Adrenal gland (tissue), 12 donors: ENCODE measurements around the gene PRKAG3. TPM values are rescaled to one million over a fixed set of nuclear protein-coding genes. Genes with fewer than 3 reads are reported as not detected.

Experiments
- DNase-seq, 7 donors: peaks; one replicate each; pipeline ENCODE4 v3.0.0-alpha.2; 2019 to 2020
- H3K27ac ChIP-seq, 5 donors: fragments of 200-600 bp; sonication (generic) in 4 of 5; 1 replicate in 3 of 5; 2 replicates in 2 of 5; pipeline versions ENCODE4 v1.5.1 to v1.8.0; 2016 to 2020; ENCODE audit warnings: mild to moderate bottlenecking in 1 of 5
- H3K27me3 ChIP-seq: fragments of 200-600 bp; 2 replicates; pipeline ENCODE4 v1.8.0; 2021
- H3K36me3 ChIP-seq, 2 donors: fragments of 200-600 bp; replicated peaks in 1 of 2; 1 replicate in 1 of 2; 2 replicates in 1 of 2; pipeline versions ENCODE4 v1.5.1 to v1.8.0; 2018 to 2022
- H3K4me1 ChIP-seq, 2 donors: fragments of 200-600 bp; replicated peaks in 1 of 2; 1 replicate in 1 of 2; 2 replicates in 1 of 2; pipeline versions ENCODE4 v1.5.1 to v1.8.0; 2018 to 2021
- H3K4me3 ChIP-seq, 4 donors: fragments of 200-600 bp; sonication (generic) in 3 of 4; one replicate each; pipeline ENCODE4 v1.5.1; 2016 to 2018
- H3K9me3 ChIP-seq, 3 donors: fragments of 200-600 bp; sonication (generic) in 1 of 3; replicated peaks in 1 of 3; 1 replicate in 2 of 3; 2 replicates in 1 of 3; pipeline versions ENCODE4 v1.5.1 to v1.8.0; 2016 to 2021
- CTCF ChIP-seq, 6 experiments: fragments of 450-650 bp in 4 of 6; fragments of 200-600 bp in 2 of 6; sonication (generic) in 1 of 6; IDR thresholded peaks; 1 replicate in 5 of 6; 2 replicates in 1 of 6; pipeline versions ENCODE4 v1.5.1 to v1.8.0; 2016 to 2021; ENCODE audit warnings: antibody characterized with exemption in 6 of 6, mild to moderate bottlenecking in 2 of 6, moderate library complexity in 1 of 6
- POLR2A ChIP-seq, 2 donors: fragments of 450-650 bp; IDR thresholded peaks; one replicate each; pipeline ENCODE4 v1.6.1; 2017; ENCODE audit warnings: antibody characterized with exemption in 2 of 2, mild to moderate bottlenecking in 2 of 2, moderate library complexity in 1 of 2
- WGBS, 4 donors: extraction: QIAGEN DNeasy Blood & Tissue Kit in 2 of 4; methylation state at CpG; one replicate each; pipeline versions ENCODE4 v1.1.5 to v1.1.7; 2013 to 2017; 5-methylcytosine and 5-hydroxymethylcytosine counted together
- intact Hi-C, 2 donors: fragments of 100-400 bp; cut with DNase I; formaldehyde crosslinking; loops; one replicate each; pipeline versions ENCODE4 v1.14.1 to v1.15.0; 2022 to 2023
- polyA plus RNA-seq, 3 donors: library from polyadenylated mRNA; stranded (reverse); fragments of 200-250 nt in 2 of 3; fragments of 350-450 nt in 1 of 3; fragmentation: Illumina TruSeq in 1 of 3; extraction: RNeasy Lipid Tissue Mini Kit (QIAGEN cat#74804) in 1 of 3; gene quantifications; one replicate each; pipeline ENCODE4 v1.2.3, GENCODE V29; 2013 to 2014
- total RNA-seq, 9 donors: library from RNA; depleted of rRNA in 4 of 9; stranded (reverse); fragments of >200 nt in 4 of 9; fragments of 120-200 nt in 1 of 9; fragmentation: NEBNext Ultra II Directional in 1 of 9; extraction: Animal tissue kit (Norgen Biotek cat#: 25700) in 1 of 9; gene quantifications; one replicate each; pipeline versions ENCODE4 v1.1.0 to v1.2.4, GENCODE V29; 2013 to 2023
- donor health status: healthy with polysubstance abuse.
- donor health status: Bipolar disorder and iron deficiency.
- donor health status: DM: yes; HTN: yes; CAD: no.
- donor health status: DM: no; HTN: no; CAD: no.
- donor health status: DM: no; HTN: no; CAD: no.
- donor health status: DM: yes; HTN: yes; CAD: no.

The PRKAG3 gene
- total and polyA plus RNA-seq, 12 donors, result 0.20 TPM; not detected in 11

- Histone ChIP-seq H3K36me3 (no peaks in the 10 kb centered on the region), H3K27me3 (peaks cover 36% of the 10 kb centered on the region), H3K4me1 (peaks cover 0 to 13% of the 10 kb centered on the region in 2 donors), H3K9me3 (no peaks in the 10 kb centered on the region), H3K4me3 (no peak overlapping the region), H3K27ac (no peak overlapping the region)
- DNase-seq, result no peak
- intact Hi-C loops, result no loop called here
- 85 to 93% (median 91%) methylated on average over 9 of the region's 9 CpGs for WGBS, 4 donors
- TF ChIP-seq POLR2A (IDR thresholded peaks at IDR 0.05) (no peak), CTCF (IDR thresholded peaks at IDR 0.05) (no peak)
Measured at GRCh38 chr2:218869064-218869463, 37.5 kb upstream of the PRKAG3 start.

- no peak for DNase-seq
- 32 to 55% (median 52%) methylated on average over 6 of the region's 6 CpGs for WGBS, 4 donors
- TF ChIP-seq POLR2A (IDR thresholded peaks at IDR 0.05) (no peak), CTCF (IDR thresholded peaks at IDR 0.05) (no peak)
- H3K27me3 ChIP-seq, result peaks cover 27% of the 10 kb centered on the region
- H3K4me3 ChIP-seq, result no peak overlapping the region
- H3K27ac ChIP-seq, result no peak overlapping the region
- H3K4me1 ChIP-seq, result peaks cover 0 to 9% of the 10 kb centered on the region in 2 donors
- intact Hi-C loops, result no loop called here
- no peaks in the 10 kb centered on the region for H3K9me3 ChIP-seq
- H3K36me3 ChIP-seq, result no peaks in the 10 kb centered on the region
Measured at GRCh38 chr2:218867900-218868299, 36.3 kb upstream of the PRKAG3 start.

GRCh38 chr2:218865999-218866398, 34.4 kb upstream of the PRKAG3 start:
- Histone ChIP-seq H3K27ac (no peak overlapping the region), H3K27me3 (peaks cover 18% of the 10 kb centered on the region)

GRCh38 chr2:218865396-218865795, 33.8 kb upstream of the PRKAG3 start:
- Histone ChIP-seq H3K4me1 (peaks cover 0 to 10% of the 10 kb centered on the region in 2 donors), H3K4me3 (no peak overlapping the region), H3K36me3 (no peaks in the 10 kb centered on the region), H3K27ac (no peak overlapping the region), H3K27me3 (peaks cover 18% of the 10 kb centered on the region), H3K9me3 (no peaks in the 10 kb centered on the region)
- intact Hi-C loops, result no loop called here
- 65 to 81% (median 77%) methylated on average over 4 of the region's 4 CpGs for WGBS, 4 donors
- no peak for DNase-seq
- TF ChIP-seq CTCF (IDR thresholded peaks at IDR 0.05) (no peak), POLR2A (IDR thresholded peaks at IDR 0.05) (no peak)

More at GRCh38 chr2:218865999-218866398, 34.4 kb upstream of the PRKAG3 start:
- no peak for DNase-seq
- intact Hi-C loops, result no loop called here
- TF ChIP-seq CTCF (IDR thresholded peaks at IDR 0.05), result no peak
- TF ChIP-seq POLR2A (IDR thresholded peaks at IDR 0.05), result no peak
- Histone ChIP-seq H3K9me3 (no peaks in the 10 kb centered on the region), H3K4me1 (peaks cover 0 to 4% of the 10 kb centered on the region in 2 donors), H3K36me3 (no peaks in the 10 kb centered on the region), H3K4me3 (no peak overlapping the region)
- 54 to 81% (median 70%) methylated on average over 4 to 6 of the region's 6 CpGs for WGBS, 4 donors
